Measurements from ENCODE around the gene TARM1.

TARM1 gene

GRCh38 chr19:54081032-54081431 is at the start of gene TARM1:
Gene TARM1 (minus strand): TSS chr19:54081365. CDS start chr19:54081340, 25 bp downstream.
- DNase-seq (ENCODE audit: low read depth) = no peak

- no peak for DNase-seq (ENCODE audit: low read depth)
Observed at GRCh38 chr19:54129617-54129996, 48.4 kb upstream of the TARM1 start.

DNA sequence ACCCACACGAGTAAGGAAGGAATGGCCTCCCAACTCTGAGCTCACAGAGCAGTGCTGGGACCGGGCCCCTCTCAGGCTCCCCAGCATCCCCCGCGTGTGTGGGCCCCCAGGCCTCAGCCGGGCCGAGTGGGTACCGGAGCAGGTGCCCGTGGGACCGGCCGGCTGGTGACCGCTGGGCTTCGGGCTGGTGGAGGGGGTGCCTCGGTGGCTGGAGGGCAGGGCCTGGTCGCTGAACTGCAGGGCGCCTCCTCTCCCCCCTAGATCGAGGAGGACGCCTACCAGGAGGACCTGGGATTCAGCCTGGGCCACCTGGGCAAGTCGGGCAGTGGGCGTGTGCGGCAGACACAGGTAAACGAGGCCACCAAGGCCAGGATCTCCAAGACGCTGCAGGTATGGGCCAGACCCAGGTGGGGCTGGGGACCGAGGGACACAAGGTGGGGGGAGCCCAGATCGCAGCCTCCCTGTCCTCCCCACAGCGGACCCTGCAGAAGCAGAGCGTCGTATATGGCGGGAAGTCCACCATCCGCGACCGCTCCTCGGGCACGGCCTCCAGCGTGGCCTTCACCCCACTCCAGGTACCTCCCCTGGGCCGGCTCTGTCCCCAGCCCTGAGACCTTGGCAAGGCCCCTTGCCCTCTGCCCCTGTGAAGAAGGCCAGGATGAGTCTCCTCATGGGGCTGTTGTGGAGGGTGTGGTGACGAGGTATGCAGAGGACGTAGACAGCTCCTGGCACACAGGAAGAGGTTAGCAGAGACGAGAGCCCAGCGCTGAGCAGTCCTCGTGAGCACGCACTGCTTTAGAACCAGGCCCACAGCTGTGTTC is 47.8 kb upstream of the TARM1 start:
- DNase-seq (ENCODE audit: low read depth) = no peak

GRCh38 chr19:54128441-54128725 is 47.2 kb upstream of the TARM1 start:
- no peak for DNase-seq (ENCODE audit: low read depth)

- no peak for DNase-seq (ENCODE audit: low read depth)
Observed at GRCh38 chr19:54127688-54128440, 46.7 kb upstream of the TARM1 start.

- no peak for DNase-seq (ENCODE audit: low read depth)
Observed at GRCh38 chr19:54125713-54126112, 44.5 kb upstream of the TARM1 start.

DNA sequence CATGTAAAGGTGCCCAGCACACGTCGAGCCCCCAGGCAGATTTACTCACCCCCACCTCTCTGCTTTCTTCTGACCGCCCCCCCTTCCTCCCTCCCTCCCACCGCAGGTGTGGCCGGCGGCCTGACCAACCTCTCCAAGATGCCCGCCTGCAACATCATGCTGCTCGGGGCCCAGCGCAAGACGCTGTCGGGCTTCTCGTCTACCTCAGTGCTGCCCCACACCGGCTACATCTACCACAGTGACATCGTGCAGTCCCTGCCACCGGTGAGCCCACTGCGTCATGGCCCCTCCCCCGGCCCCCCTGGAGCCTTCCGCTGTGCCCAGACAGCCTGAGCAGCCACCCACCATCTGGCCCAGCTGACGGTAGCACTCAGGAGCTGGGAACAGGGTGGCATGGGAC is 43.2 kb upstream of the TARM1 start:
- DNase-seq (ENCODE audit: low read depth) = no peak

DNA sequence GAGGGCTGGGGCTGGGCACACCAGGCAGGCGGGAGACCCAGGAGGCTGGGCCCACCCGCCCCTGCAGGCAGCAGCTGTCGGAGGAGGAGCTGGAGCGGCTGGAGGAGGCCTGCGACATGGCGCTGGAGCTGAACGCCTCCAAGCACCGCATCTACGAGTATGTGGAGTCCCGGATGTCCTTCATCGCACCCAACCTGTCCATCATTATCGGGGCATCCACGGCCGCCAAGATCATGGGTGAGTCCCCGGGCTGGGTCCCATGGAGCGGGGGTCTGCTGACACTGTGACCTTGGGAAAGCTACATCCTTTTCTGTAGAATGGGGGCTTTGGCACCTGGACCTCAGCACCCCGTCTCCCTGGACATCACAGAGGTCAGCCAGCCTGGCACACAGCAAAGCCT is 42.5 kb upstream of the TARM1 start:
- DNase-seq (ENCODE audit: low read depth) = no peak

GRCh38 chr19:54121259-54121658 is 40.1 kb upstream of the TARM1 start:
- no peak for DNase-seq (ENCODE audit: low read depth)

DNA sequence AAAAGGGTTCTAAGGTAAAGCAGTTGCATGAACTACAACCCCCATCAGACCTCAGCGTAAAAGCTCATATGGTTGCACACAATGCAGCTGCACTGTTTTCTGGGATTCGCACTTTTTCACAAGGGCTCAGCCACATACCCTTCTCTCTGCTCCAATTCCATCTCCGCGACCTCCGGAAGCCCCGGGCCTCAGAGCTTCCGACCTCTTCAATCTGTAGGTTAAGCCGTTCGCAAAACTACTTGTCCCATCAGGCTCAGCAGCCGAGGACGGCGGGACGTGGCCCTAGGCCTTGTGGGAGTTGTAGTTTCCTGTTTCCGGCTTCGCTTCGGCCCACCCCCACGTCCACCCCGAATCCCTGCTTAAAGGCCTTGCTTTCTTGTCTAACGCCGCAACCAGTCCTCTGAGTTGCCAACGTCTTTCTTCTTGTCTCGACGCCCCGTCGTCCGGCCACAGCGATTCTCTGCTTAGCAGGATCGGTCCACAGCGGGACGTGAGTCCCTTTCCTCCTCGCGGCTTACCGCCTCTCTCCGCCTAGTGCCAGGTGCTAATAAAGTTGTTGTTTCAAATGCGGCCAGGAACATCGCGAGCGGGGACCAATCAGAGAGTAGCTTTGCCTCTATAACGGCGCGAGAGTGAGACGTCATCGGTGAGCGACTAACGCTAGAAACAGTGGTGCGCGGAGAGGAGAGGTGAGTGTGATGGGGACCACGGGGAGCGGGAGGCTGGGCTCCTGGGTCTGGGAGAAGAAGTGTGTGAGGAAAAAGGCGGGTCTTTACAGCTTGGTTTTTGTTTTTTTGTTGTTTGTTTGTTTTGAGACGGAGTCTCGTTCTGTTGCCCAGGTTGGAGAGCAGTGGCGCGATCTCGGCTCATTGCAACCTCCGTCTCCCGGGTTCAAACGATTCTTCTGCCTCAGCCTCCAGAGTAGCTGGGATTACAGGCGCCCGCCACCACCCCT is 34.2 kb upstream of the TARM1 start, which contains the start of the genes PRPF31 and TFPT:
Gene PRPF31 (plus strand): TSS at position 646 of the 955 bp plus-strand sequence. CDS start 2,525 bp downstream, outside the sequence.
Gene TFPT (minus strand): TSS at position 549 of the 955 bp plus-strand sequence. CDS start 388 bp downstream, at position 161.
- DNase-seq (ENCODE audit: low read depth) = peak; percentile 96

- DNase-seq (ENCODE audit: low read depth) = no peak
Observed at GRCh38 chr19:54114340-54115108, 33.4 kb upstream of the TARM1 start.

DNA sequence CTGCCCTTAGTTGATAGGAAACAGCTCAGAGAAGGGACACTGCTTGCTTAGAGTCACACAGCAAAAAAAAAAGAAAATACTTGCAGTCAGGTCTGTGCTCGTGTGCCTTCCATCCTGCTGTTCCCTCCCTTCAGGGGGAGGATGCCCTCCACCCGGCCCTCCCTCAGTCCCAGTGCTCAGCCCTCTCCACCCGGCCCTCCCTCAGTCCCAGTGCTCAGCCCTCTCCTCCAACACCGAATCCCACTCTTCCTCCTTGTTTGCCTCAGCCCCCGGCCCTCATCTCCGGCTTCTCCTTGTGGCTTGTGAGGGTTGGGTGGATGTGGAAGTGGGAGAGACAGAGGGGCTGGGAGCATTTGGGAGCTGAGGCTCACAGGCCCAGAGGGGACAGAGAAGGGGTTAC is 28.5 kb upstream of the TARM1 start:
- no peak for DNase-seq (ENCODE audit: low read depth)

DNA sequence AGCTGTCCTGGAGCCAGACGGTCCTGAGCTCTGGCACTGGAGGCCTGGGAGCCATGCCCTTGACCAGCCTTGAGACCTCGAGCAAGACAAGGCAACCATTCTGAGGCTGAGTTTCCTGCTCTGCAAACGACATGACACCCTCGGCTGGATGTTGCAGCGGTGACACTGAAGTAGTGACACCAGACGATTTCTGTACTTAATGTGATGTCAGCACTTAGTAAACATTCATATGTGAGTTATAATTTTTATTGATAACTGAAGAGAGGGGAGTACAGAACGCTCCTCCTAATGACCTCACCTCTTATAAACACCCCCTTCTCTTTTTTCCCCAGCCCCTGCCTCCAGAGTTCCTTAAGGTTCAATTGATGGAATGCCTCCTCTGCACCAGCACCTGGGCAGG is 27.3 kb upstream of the TARM1 start:
- DNase-seq (ENCODE audit: low read depth) = no peak

- no peak for DNase-seq (ENCODE audit: low read depth)
Observed at GRCh38 chr19:54107876-54108490, 26.8 kb upstream of the TARM1 start.

DNA sequence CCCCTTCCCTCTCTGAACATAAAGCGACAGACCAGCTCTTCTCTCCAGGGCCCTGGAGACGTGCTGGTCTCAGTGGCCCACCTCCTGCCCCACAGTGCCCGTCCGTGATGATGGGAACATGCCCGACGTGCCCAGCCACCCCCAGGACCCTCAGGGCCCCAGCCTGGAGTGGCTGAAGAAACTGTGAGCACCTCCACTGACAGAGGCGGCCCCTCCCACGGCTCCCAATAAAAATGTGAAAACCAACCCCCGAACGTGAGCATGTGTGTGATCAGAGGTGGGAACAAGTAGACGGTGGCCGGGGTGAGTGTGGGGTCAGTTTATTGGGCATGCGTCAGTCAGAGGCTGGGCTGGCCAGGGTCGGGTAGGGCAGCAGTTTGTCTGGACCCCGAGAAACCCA is 25.6 kb upstream of the TARM1 start:
- no peak for DNase-seq (ENCODE audit: low read depth)

DNA sequence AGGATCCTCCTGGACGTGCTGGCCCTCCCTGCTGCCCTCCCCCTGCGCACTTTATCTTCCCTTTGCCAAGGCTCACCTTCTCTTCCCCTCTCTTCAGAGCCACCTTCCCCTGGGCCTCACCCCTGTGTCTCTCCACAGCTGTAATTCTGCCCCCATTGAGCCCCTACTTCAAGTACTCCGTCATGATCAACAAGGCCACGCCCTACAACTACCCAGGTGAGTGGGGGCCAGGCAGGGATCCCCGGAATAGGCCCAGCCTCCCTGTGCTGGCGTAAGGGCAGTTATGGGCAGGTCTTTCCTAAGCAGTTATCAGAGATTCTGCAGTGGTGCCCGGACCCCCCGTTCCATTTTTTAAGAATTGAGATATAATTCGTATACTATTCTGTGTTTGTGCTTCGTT is 24.6 kb upstream of the TARM1 start:
- DNase-seq (ENCODE audit: low read depth) = no peak

- no peak for DNase-seq (ENCODE audit: low read depth)
Observed at GRCh38 chr19:54104998-54105715, 24.0 kb upstream of the TARM1 start.

DNA sequence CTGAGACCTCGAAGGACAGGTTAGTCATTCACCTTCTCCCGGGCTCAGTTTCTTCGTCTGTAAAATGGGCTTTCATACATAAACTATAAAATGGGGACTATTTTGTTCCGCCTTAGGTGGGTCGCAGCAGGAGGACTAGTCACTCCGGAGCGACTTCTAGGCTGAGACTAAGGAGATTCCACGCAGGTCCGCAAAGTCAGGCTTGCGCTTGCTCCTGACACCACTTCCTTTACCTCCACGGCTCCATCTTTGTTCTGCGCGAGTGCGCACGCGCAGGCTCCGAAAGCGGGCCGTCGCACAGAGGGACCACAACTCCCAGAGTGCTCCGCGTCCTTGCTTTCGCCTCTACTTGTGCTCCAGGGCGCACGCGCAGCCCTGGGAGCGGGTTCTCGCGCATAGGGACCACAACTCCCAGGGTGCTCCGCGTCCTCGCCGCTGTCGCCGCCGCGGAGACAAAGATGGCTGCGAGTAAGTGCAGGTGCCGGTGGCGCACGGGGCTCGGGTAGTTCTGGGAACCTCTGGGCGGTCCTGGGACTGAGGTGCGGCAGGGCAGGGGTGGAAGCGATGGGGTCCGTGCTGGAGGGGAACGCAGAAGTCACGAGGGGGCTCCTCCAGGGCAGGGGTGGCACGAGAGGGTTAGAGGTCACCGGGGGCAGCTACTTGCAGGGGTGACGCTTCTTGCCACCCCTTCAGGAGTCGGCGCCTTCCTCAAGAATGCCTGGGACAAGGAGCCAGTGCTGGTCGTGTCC is 21.4 kb upstream of the TARM1 start, which contains the start of gene NDUFA3:
Gene NDUFA3 (plus strand): TSS at position 435 of the 749 bp plus-strand sequence. CDS start 24 bp downstream, at position 459.
- DNase-seq (ENCODE audit: low read depth) = peak; percentile 96

DNA sequence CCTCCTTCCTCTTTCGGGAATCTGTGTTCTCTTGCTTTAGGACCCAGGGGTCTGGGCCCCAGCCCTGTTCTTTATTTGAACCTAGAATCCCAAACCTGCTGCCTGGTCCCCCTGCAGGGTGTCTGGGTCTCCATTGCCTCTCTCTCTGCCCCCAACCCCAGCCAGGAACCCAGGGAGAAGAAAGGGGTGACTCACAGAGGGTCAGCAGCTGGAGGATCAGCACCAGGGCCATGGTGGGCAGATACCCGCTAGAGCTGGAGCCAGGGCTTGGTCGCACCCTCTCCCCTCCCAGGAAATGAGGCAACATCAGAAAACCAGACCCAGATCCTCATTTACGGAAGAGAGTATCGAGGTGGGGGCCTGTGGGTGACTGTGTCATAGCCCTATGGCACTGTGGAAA is 19.4 kb upstream of the TARM1 start, which contains the start of gene OSCAR:
Gene OSCAR (minus strand): TSS at position 243 of the 400 bp plus-strand sequence. CDS start 11 bp downstream, at position 232.
- DNase-seq (ENCODE audit: low read depth) = no peak

Data from stimulated activated CD8-positive, alpha-beta memory T cell treated with anti-CD3 and anti-CD28 coated beads, Interleukin-12 subunit alpha, Interleukin-12 subunit beta, amount 100 ng/mL, for 1 hour (primary cell).